Gastroesophageal sphincter (tissue), 4 donors: ENCODE measurements around the gene INO80. TPM values are rescaled to one million over a fixed set of nuclear protein-coding genes. Genes with fewer than 3 reads are reported as not detected.

Experiments used
- ATAC-seq: fragments of 150-250 bp; one replicate; pipeline ENCODE4 v1.9.1; 2016; ENCODE audit warnings: mild to moderate bottlenecking, moderate library complexity
- H3K27ac ChIP-seq, 4 donors: fragments of 200-600 bp; sonication (generic) in 3 of 4; 1 replicate in 3 of 4; 2 replicates in 1 of 4; pipeline ENCODE4 v1.5.1; 2016 to 2019
- H3K27me3 ChIP-seq: fragments of 200-600 bp; sonication (generic); one replicate; pipeline ENCODE4 v1.5.1; 2019
- H3K36me3 ChIP-seq, 2 donors: fragments of 200-600 bp; sonication (generic); one replicate each; pipeline ENCODE4 v1.5.1; 2019; ENCODE audit warnings: control low read depth in 1 of 2
- H3K4me1 ChIP-seq, 3 donors: fragments of 200-600 bp; sonication (generic); 1 replicate in 2 of 3; 2 replicates in 1 of 3; pipeline ENCODE4 v1.5.1; 2016 to 2019; ENCODE audit warnings: control low read depth in 2 of 3
- H3K4me3 ChIP-seq, 2 donors: fragments of 200-600 bp; sonication (generic); one replicate each; pipeline ENCODE4 v1.5.1; 2019; ENCODE audit warnings: mild to moderate bottlenecking in 1 of 2, moderate library complexity in 1 of 2
- H3K9me3 ChIP-seq, 3 donors: fragments of 200-600 bp; sonication (generic); one replicate each; pipeline ENCODE4 v1.5.1; 2017 to 2019; ENCODE audit warnings: control low read depth in 2 of 3
- CTCF ChIP-seq, 4 experiments: fragments of 200-600 bp in 2 of 4; fragments of 450-650 bp in 2 of 4; sonication (generic) in 1 of 4; IDR thresholded peaks; one replicate each; pipeline ENCODE4 v1.5.1; 2017 to 2019; ENCODE audit warnings: antibody characterized with exemption in 4 of 4, mild to moderate bottlenecking in 2 of 4, moderate library complexity in 2 of 4
- EP300 ChIP-seq: sonication (generic); formaldehyde crosslinking; IDR thresholded peaks from one replicate; pipeline ENCODE4 v1.6.1; 2017; ENCODE audit warnings: antibody characterized with exemption, mild to moderate bottlenecking
- POLR2A ChIP-seq, 2 donors: fragments of 450-650 bp; IDR thresholded peaks; one replicate each; pipeline ENCODE4 v1.6.1; 2017; ENCODE audit warnings: antibody characterized with exemption in 2 of 2, mild to moderate bottlenecking in 2 of 2, moderate library complexity in 1 of 2
- POLR2AphosphoS5 ChIP-seq: sonication (generic); formaldehyde crosslinking; IDR thresholded peaks from one replicate; pipeline ENCODE4 v1.6.1; 2017; ENCODE audit warnings: antibody characterized with exemption
- WGBS, 2 donors: methylation state at CpG; one replicate each; pipeline ENCODE4 v1.1.5; 2018; ENCODE audit warnings: low coverage in 1 of 2; 5-methylcytosine and 5-hydroxymethylcytosine counted together
- total RNA-seq, 4 donors: library from RNA; depleted of rRNA; stranded (reverse); fragments of >200 nt; gene quantifications; one replicate each; pipeline ENCODE4 v1.1.0, GENCODE V29; 2016

Gene INO80
- total RNA-seq, 4 donors from 2014 or later = 18.0 to 61.3 (median 32.2) TPM

GRCh38 chr15:41125931-41126642, 10.0 kb upstream of the INO80 start:
- Histone ChIP-seq H3K4me1 (no peaks in the 10 kb centered on the region), H3K27ac (no peak overlapping the region), H3K27me3 (peaks cover 50% of the 10 kb centered on the region), H3K36me3 (no peaks in the 10 kb centered on the region), H3K9me3 (peaks cover 0 to 8% (median 0%) of the 10 kb centered on the region in 3 donors), H3K4me3 (no peak overlapping the region)
- TF ChIP-seq POLR2A (IDR thresholded peaks at IDR 0.05) = no peak
- no peak for TF ChIP-seq POLR2AphosphoS5
- TF ChIP-seq EP300 = no peak
- TF ChIP-seq CTCF (IDR thresholded peaks at IDR 0.05) = no peak
- ATAC-seq = no peak
- 40 to 80% methylated on average over 1 of the region's 4 CpGs for WGBS, 2 donors

GRCh38 chr15:41125063-41125669, 9.1 kb upstream of the INO80 start:
- TF ChIP-seq POLR2A (IDR thresholded peaks at IDR 0.05) (no peak), EP300 (no peak), POLR2AphosphoS5 (no peak), CTCF (IDR thresholded peaks at IDR 0.05) (no peak)
- no peaks in the 10 kb centered on the region for H3K36me3 ChIP-seq
- H3K27me3 ChIP-seq = peaks cover 57% of the 10 kb centered on the region
- ATAC-seq = no peak
- no peak overlapping the region for H3K4me3 ChIP-seq
- no peak overlapping the region for H3K27ac ChIP-seq
- 78 to 89% methylated on average over 1 of the region's 1 CpG for WGBS, 2 donors
- H3K9me3 ChIP-seq = no peaks in the 10 kb centered on the region
- H3K4me1 ChIP-seq = no peaks in the 10 kb centered on the region

- TF ChIP-seq CTCF (IDR thresholded peaks at IDR 0.05) = no peak
- TF ChIP-seq POLR2A (IDR thresholded peaks at IDR 0.05) = no peak
- TF ChIP-seq EP300 = no peak
- no peak for TF ChIP-seq POLR2AphosphoS5
- WGBS, 2 donors = 79 to 92% methylated on average over 3 to 5 of the region's 5 CpGs
- no peaks in the 10 kb centered on the region for H3K9me3 ChIP-seq
- no peak overlapping the region for H3K27ac ChIP-seq
- H3K27me3 ChIP-seq = peaks cover 57% of the 10 kb centered on the region
- no peaks in the 10 kb centered on the region for H3K36me3 ChIP-seq
- no peak overlapping the region for H3K4me3 ChIP-seq
- H3K4me1 ChIP-seq = no peaks in the 10 kb centered on the region
- no peak for ATAC-seq
Measured at GRCh38 chr15:41124058-41124457, 8.0 kb upstream of the INO80 start.

GRCh38 chr15:41122849-41123248, 6.8 kb upstream of the INO80 start:
- TF ChIP-seq POLR2A (IDR thresholded peaks at IDR 0.05) (no peak), EP300 (no peak), CTCF (IDR thresholded peaks at IDR 0.05) (no peak), POLR2AphosphoS5 (no peak)
- Histone ChIP-seq H3K4me1 (no peaks in the 10 kb centered on the region), H3K27me3 (peaks cover 57% of the 10 kb centered on the region), H3K27ac (no peak overlapping the region), H3K9me3 (no peaks in the 10 kb centered on the region), H3K36me3 (no peaks in the 10 kb centered on the region), H3K4me3 (no peak overlapping the region)
- 83% methylated on average over 2 of the region's 2 CpGs; no CpG with 5 or more reads in 1 of the 2 donors for WGBS, 2 donors
- ATAC-seq = no peak

GRCh38 chr15:41121951-41122350, 5.9 kb upstream of the INO80 start:
- H3K27ac ChIP-seq = no peak overlapping the region
- WGBS, 2 donors = 79 to 91% methylated on average over 3 to 5 of the region's 5 CpGs
- no peak for ATAC-seq
- TF ChIP-seq CTCF (IDR thresholded peaks at IDR 0.05) (no peak), EP300 (no peak), POLR2AphosphoS5 (no peak), POLR2A (IDR thresholded peaks at IDR 0.05) (no peak)
- no peaks in the 10 kb centered on the region for H3K36me3 ChIP-seq
- no peak overlapping the region for H3K4me3 ChIP-seq
- no peaks in the 10 kb centered on the region for H3K9me3 ChIP-seq
- peaks cover 0 to 4% (median under 1%) of the 10 kb centered on the region in 3 donors for H3K4me1 ChIP-seq
- peaks cover 49% of the 10 kb centered on the region for H3K27me3 ChIP-seq
